ENCODE measurements around the gene RAP1GAP.

GRCh38 chr1:21680381-21680780 is 11.2 kb upstream of the RAP1GAP start:
- TF ChIP-seq CTCF (conservative IDR thresholded peaks at IDR 0.05; ENCODE audit: low read length) (no peak), EZH2phosphoT487 (IDR thresholded peaks at IDR 0.05; ENCODE audit: borderline replicate concordance) (no peak)

Measured in Loucy (cell line).